ENCODE results near the gene PCDHA1. TPM values are rescaled to one million over a fixed set of nuclear protein-coding genes. Genes with fewer than 3 reads are reported as not detected.

Gene PCDHA1
- total and polyA plus RNA-seq, 9 of the 15 experiments (the other 6 are each of a cell fraction or from before 2014, with no cell fraction given) = not detected

DNA sequence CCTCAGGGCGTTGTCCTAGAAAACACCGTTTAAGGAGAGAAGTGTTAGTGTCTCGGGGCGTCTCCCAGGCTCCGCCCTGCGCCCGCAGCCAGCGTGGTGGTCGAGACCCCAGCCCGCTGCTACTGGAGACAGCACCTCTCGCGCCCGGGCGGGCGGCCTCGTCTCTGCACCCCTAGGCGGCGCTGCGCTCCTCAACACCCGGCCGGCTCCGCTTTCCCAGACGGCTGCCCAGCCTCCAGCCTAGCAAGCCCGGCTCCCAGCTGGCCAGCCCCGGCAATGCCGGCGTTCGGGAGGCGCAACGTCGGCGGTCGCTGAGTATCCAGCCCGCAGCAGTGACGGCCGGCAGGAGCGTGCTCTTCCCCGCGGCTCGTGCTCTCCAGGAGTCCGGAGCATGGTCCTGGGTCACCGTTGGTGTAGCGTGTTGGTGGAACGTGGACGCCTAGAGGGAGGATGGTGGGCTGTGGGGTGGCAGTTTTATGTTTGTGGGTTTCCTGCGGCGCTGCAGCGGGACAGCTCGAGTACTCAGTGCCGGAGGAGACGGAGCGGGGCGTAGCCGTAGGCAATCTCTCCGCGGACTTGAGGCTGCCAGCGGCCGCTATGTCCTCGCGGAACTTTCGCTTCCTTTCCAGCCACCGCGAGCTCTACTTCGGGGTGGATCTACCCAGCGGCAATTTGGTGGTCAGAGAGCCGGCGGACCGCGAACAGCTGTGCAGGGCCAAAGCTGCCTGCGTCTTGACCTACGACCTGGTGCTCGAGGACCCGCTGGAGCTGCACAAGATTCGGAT lies 140.7 kb downstream of the PCDHA1 start:
- ChIA-PET POLR2A (no interaction called here), CTCF (ENCODE audit: low intra/inter-chr PET ratio) (no interaction called here)
- BruUV-seq (replicated peaks) = no TSS peak
- intact Hi-C loops (cut with micrococcal nuclease) = no loop called here
- Histone ChIP-seq H3K27me3 (ENCODE audit: control insufficient read depth in 2 of 2, insufficient read depth in 2 of 2, low read length in 2 of 2) (peaks cover 0 to 12% of the 10 kb centered on the region in 2 experiments; a peak in 1 of 5 replicates), H3K4me1 (replicated peaks in 1 of 2; ENCODE audit: control insufficient read depth in 2 of 2, insufficient read depth in 2 of 2, low read length in 2 of 2) (peaks cover 0 to 12% of the 10 kb centered on the region in 2 experiments; a peak in 1 of 5 replicates), H3K9me3 (replicated peaks; ENCODE audit: control insufficient read depth, insufficient read depth, low read depth, low read length) (no peaks in the 10 kb centered on the region), H3K79me2 (ENCODE audit: control insufficient read depth, insufficient read depth, low read length) (no peaks in the 10 kb centered on the region), H3K9ac (ENCODE audit: insufficient read depth in 1 of 2, low read depth in 2 of 2, low read length in 2 of 2) (no peak overlapping the region), H3K27ac (ENCODE audit: extremely low read depth, low read depth, low read length) (no peak overlapping the region), H3K4me2 (ENCODE audit: insufficient read depth, low read length) (no peak overlapping the region), H3K9me1 (ENCODE audit: control insufficient read depth, insufficient read depth, low read length) (no peaks in the 10 kb centered on the region), H3K36me3 (ENCODE audit: control insufficient read depth, insufficient read depth, low read length) (no peaks in the 10 kb centered on the region), H4K20me1 (replicated peaks; ENCODE audit: control insufficient read depth, insufficient read depth, low read length) (no peaks in the 10 kb centered on the region), H2AFZ (ENCODE audit: low read depth, low read length) (no peak overlapping the region), H3K4me3 (no peak overlapping the region)
- WGBS (ENCODE audit: insufficient coverage, low coverage, missing lambda C conversion rate) = 22% methylated on average over 43 of the region's 74 CpGs
- no peak for TF ChIP-seq TEAD1 (CRISPR knock-in tag; IDR thresholded peaks at IDR 0.05)
- no peak for TF ChIP-seq ZNF830 (CRISPR knock-in tag; IDR thresholded peaks at IDR 0.05)
- TF ChIP-seq, protein P1, sequence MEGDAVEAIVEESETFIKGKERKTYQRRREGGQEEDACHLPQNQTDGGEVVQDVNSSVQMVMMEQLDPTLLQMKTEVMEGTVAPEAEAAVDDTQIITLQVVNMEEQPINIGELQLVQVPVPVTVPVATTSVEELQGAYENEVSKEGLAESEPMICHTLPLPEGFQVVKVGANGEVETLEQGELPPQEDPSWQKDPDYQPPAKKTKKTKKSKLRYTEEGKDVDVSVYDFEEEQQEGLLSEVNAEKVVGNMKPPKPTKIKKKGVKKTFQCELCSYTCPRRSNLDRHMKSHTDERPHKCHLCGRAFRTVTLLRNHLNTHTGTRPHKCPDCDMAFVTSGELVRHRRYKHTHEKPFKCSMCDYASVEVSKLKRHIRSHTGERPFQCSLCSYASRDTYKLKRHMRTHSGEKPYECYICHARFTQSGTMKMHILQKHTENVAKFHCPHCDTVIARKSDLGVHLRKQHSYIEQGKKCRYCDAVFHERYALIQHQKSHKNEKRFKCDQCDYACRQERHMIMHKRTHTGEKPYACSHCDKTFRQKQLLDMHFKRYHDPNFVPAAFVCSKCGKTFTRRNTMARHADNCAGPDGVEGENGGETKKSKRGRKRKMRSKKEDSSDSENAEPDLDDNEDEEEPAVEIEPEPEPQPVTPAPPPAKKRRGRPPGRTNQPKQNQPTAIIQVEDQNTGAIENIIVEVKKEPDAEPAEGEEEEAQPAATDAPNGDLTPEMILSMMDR (IDR thresholded peaks at IDR 0.05 in 2 of 3, conservative IDR thresholded peaks at IDR 0.05 in 1 of 3; ENCODE audit: insufficient read depth in 2 of 3, low read depth in 1 of 3, low read length in 3 of 3) = peak in 2 of 3 experiments; percentile 25 to 39; a peak in 1 of 6 replicates
- TF ChIP-seq, protein P2, sequence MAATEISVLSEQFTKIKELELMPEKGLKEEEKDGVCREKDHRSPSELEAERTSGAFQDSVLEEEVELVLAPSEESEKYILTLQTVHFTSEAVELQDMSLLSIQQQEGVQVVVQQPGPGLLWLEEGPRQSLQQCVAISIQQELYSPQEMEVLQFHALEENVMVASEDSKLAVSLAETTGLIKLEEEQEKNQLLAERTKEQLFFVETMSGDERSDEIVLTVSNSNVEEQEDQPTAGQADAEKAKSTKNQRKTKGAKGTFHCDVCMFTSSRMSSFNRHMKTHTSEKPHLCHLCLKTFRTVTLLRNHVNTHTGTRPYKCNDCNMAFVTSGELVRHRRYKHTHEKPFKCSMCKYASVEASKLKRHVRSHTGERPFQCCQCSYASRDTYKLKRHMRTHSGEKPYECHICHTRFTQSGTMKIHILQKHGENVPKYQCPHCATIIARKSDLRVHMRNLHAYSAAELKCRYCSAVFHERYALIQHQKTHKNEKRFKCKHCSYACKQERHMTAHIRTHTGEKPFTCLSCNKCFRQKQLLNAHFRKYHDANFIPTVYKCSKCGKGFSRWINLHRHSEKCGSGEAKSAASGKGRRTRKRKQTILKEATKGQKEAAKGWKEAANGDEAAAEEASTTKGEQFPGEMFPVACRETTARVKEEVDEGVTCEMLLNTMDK (IDR thresholded peaks at IDR 0.05; ENCODE audit: borderline replicate concordance, insufficient read depth, low read depth, low read length, poor library complexity, severe bottlenecking) = peak; percentile 48
- TF ChIP-seq, protein P3, sequence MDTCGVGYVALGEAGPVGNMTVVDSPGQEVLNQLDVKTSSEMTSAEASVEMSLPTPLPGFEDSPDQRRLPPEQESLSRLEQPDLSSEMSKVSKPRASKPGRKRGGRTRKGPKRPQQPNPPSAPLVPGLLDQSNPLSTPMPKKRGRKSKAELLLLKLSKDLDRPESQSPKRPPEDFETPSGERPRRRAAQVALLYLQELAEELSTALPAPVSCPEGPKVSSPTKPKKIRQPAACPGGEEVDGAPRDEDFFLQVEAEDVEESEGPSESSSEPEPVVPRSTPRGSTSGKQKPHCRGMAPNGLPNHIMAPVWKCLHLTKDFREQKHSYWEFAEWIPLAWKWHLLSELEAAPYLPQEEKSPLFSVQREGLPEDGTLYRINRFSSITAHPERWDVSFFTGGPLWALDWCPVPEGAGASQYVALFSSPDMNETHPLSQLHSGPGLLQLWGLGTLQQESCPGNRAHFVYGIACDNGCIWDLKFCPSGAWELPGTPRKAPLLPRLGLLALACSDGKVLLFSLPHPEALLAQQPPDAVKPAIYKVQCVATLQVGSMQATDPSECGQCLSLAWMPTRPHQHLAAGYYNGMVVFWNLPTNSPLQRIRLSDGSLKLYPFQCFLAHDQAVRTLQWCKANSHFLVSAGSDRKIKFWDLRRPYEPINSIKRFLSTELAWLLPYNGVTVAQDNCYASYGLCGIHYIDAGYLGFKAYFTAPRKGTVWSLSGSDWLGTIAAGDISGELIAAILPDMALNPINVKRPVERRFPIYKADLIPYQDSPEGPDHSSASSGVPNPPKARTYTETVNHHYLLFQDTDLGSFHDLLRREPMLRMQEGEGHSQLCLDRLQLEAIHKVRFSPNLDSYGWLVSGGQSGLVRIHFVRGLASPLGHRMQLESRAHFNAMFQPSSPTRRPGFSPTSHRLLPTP (IDR thresholded peaks at IDR 0.05; ENCODE audit: borderline replicate concordance, extremely low read depth, insufficient read length) = no peak
- TF ChIP-seq CBX1 (IDR thresholded peaks at IDR 0.05; ENCODE audit: low read depth) = no peak
- TF ChIP-seq, protein P4, sequence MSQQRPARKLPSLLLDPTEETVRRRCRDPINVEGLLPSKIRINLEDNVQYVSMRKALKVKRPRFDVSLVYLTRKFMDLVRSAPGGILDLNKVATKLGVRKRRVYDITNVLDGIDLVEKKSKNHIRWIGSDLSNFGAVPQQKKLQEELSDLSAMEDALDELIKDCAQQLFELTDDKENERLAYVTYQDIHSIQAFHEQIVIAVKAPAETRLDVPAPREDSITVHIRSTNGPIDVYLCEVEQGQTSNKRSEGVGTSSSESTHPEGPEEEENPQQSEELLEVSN (IDR thresholded peaks at IDR 0.05; ENCODE audit: borderline replicate concordance in 1 of 2, extremely low read depth in 1 of 2, insufficient read depth in 1 of 2, insufficient read length in 1 of 2, low read depth in 1 of 2, low read length in 1 of 2, poor library complexity in 1 of 2, severe bottlenecking in 1 of 2) = peak in 1 of 2 experiments; percentile 31
- TF ChIP-seq ZNF316 (IDR thresholded peaks at IDR 0.05) = no peak
- ATAC-seq = peak; percentile 91
- in situ Hi-C loops (cut with MboI) = no loop called here
- peak in 3 of 4 experiments; percentile 11 to 18 (median 13) for DNase-seq (ENCODE audit: extremely low read depth in 1 of 4, low spot score in 3 of 4)
- FAIRE-seq = no peak

Measured in K562 (cell line).